ENCODE results near the gene CFAP77.
A peak's percentile ranks its signal among the peaks of the same experiment; 100 is the strongest.
"Not testable (repeated sequence)": the region's sequence is repeated elsewhere in the genome, so short reads cannot be mapped to it uniquely, and the experiment has no call there.

The CFAP77 gene

DNA sequence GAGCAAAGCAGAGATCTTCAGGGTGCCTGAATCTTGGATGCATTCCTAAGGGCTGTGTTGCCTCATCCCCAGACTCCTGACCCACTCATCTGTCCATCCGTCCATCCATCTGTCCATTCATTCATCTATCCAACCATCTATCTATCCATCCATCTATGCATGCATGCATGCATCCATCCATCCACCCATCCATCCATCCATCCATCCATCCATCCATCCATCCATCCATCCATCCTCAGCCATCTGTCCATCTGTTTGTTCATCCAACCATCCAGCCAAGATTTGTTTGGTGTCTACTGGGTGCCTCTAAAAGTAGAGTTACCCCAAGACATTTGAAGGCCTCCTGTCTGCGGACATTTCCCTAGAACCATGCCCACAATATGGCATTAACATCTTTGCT lies 144.7 kb downstream of the CFAP77 start:
- Histone ChIP-seq H3K9ac (ENCODE audit: low read length) (no peak overlapping the region), H3K27me3 (replicated peaks; ENCODE audit: control insufficient read depth, insufficient read depth, low read length) (peaks cover 65% of the 10 kb centered on the region)
- DNase-seq (ENCODE audit: low read depth): no peak

DNA sequence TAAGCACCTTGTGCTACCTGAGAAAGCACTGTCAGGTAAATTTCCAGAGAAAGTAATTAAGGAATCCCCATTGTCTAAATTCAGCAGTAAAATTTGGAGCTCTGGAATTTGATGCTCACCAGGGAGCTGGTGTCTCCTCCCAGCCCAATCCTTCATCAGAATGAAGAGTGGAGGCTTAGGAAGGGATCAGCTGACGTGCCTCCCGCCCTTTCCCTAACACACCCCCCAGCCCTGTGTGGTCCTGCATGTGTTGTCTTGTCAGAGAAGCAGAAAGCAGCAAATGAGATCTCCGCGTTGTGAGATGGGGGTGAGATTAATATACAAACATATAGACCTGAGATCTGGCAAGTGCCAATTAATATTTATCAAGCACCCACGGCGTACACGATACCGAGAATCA lies 145.5 kb downstream of the CFAP77 start:
- Histone ChIP-seq H3K9ac (ENCODE audit: low read length) (no peak overlapping the region), H3K4me1 (ENCODE audit: control insufficient read depth, insufficient read depth, low read length) (no peaks in the 10 kb centered on the region), H3K27me3 (replicated peaks; ENCODE audit: control insufficient read depth, insufficient read depth, low read length) (peaks cover 68% of the 10 kb centered on the region), H3K36me3 (ENCODE audit: control insufficient read depth, insufficient read depth, low read length, severe bottlenecking) (no peaks in the 10 kb centered on the region), H3K4me3 (ENCODE audit: low read length) (no peak overlapping the region), H3K9me3 (ENCODE audit: control insufficient read depth, low read length) (peaks cover 18% of the 10 kb centered on the region)
- no peak for DNase-seq (ENCODE audit: low read depth)

More for the DNA sequence above, 144.7 kb downstream of the CFAP77 start:
- peaks cover 14% of the 10 kb centered on the region for H3K9me3 ChIP-seq (ENCODE audit: control insufficient read depth, low read length)
- no peaks in the 10 kb centered on the region for H3K36me3 ChIP-seq (ENCODE audit: control insufficient read depth, insufficient read depth, low read length, severe bottlenecking)
- no peaks in the 10 kb centered on the region for H3K4me1 ChIP-seq (ENCODE audit: control insufficient read depth, insufficient read depth, low read length)
- no peak overlapping the region for H3K4me3 ChIP-seq (ENCODE audit: low read length)

DNA sequence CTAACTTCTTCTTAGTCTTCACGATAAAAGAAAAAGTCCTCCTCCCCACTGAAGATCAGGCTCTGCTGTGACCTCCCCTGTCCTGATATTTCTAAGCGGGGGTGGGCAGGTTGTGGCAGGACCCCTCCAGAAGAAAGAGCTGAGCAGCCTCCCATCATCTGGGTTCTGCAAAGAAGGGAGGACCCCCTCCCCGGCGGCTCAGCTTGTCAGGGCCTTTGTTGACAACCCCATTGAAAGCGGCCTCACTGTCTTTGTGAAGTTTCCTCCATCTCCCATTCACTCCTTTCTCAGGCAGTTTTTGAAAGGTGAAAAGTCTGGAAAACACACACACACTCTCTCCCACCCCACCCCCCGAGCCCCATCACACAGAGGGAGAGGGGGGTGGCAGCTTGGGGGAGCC lies 146.2 kb downstream of the CFAP77 start:
- Histone ChIP-seq H3K4me1 (ENCODE audit: control insufficient read depth, insufficient read depth, low read length) (no peaks in the 10 kb centered on the region), H3K36me3 (ENCODE audit: control insufficient read depth, insufficient read depth, low read length, severe bottlenecking) (no peaks in the 10 kb centered on the region), H3K4me3 (ENCODE audit: low read length) (no peak overlapping the region), H3K27me3 (replicated peaks; ENCODE audit: control insufficient read depth, insufficient read depth, low read length) (peaks cover 70% of the 10 kb centered on the region), H3K9me3 (ENCODE audit: control insufficient read depth, low read length) (peaks cover 18% of the 10 kb centered on the region), H3K9ac (ENCODE audit: low read length) (no peak overlapping the region)
- DNase-seq (ENCODE audit: low read depth): no peak

DNA sequence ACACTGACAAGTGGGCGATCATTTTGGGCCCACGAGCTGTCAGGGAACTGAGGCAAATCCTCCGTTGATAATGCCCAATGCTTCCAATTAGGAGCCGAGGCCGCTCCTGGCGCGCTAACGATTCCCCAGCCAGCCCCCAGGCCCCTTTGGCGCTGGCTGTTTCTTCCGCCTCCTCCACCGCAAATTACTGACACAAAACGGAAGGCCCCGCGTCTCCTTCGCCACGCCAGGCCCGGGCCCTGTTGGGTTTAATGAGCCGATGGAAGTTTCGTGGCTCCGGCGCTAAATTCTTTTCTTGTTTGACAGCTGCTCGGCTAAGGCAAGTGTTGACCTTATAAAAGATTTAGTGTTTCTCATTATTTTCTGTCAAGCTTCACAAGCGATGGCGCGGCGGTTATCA lies 146.7 kb downstream of the CFAP77 start:
- no peaks in the 10 kb centered on the region for H3K36me3 ChIP-seq (ENCODE audit: control insufficient read depth, insufficient read depth, low read length, severe bottlenecking)
- no peaks in the 10 kb centered on the region for H3K4me1 ChIP-seq (ENCODE audit: control insufficient read depth, insufficient read depth, low read length)
- no peak for DNase-seq (ENCODE audit: low read depth)
- peaks cover 72% of the 10 kb centered on the region for H3K27me3 ChIP-seq (replicated peaks; ENCODE audit: control insufficient read depth, insufficient read depth, low read length)
- no peak overlapping the region for H3K4me3 ChIP-seq (ENCODE audit: low read length)
- H3K9ac ChIP-seq (ENCODE audit: low read length): no peak overlapping the region
- peaks cover 18% of the 10 kb centered on the region for H3K9me3 ChIP-seq (ENCODE audit: control insufficient read depth, low read length)

DNA sequence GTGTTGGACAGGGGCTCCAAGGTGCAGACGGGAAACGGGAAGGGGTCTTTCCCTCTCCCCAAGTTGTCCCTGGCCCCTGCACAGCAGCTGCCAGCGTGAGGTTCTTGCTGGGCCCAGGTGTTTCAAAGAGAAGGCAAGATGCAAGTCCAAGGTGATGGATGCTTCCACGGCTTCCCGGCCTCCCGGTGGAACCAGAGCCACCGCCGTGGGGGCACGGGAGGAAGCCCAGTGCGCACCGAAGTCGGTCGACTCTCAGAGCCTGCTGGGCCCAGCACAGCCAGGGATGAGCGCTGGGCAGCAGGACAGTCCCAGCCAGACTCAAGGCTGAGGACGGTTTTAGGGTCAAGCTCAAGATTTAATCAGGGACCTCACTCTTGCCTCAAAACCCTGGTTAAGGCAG lies 147.1 kb downstream of the CFAP77 start:
- H3K9me3 ChIP-seq (ENCODE audit: control insufficient read depth, low read length): peaks cover 18% of the 10 kb centered on the region
- no peak overlapping the region for H3K9ac ChIP-seq (ENCODE audit: low read length)
- peaks cover 72% of the 10 kb centered on the region for H3K27me3 ChIP-seq (replicated peaks; ENCODE audit: control insufficient read depth, insufficient read depth, low read length)
- no peaks in the 10 kb centered on the region for H3K4me1 ChIP-seq (ENCODE audit: control insufficient read depth, insufficient read depth, low read length)
- no peaks in the 10 kb centered on the region for H3K36me3 ChIP-seq (ENCODE audit: control insufficient read depth, insufficient read depth, low read length, severe bottlenecking)
- DNase-seq (ENCODE audit: low read depth): no peak
- H3K4me3 ChIP-seq (ENCODE audit: low read length): no peak overlapping the region

DNA sequence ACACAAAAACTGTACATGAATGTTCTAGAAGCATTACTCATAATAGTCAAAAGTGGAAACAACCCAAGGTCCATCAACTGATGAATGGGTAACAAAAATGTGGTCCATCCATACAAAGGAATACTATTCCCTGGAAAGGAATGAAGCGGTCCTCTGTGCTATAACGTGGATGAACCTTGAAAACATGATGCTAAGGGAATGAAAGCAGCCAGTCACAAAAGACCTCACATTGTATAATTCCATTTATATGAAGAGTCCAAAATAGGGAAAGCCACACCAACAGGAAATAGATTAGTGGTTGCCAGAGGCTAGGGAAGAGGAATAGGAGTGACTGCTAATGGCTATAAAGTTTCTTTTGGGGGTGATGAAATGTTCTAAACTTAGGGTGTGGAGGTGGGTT lies 149.7 kb downstream of the CFAP77 start:
- H3K27me3 ChIP-seq (replicated peaks; ENCODE audit: control insufficient read depth, insufficient read depth, low read length): peaks cover 71% of the 10 kb centered on the region
- no peak for DNase-seq (ENCODE audit: low read depth)
- no peak overlapping the region for H3K4me3 ChIP-seq (ENCODE audit: low read length)
- peaks cover 10% of the 10 kb centered on the region for H3K9me3 ChIP-seq (ENCODE audit: control insufficient read depth, low read length)
- no peaks in the 10 kb centered on the region for H3K4me1 ChIP-seq (ENCODE audit: control insufficient read depth, insufficient read depth, low read length)
- no peaks in the 10 kb centered on the region for H3K36me3 ChIP-seq (ENCODE audit: control insufficient read depth, insufficient read depth, low read length, severe bottlenecking)
- no peak overlapping the region for H3K9ac ChIP-seq (ENCODE audit: low read length)

DNA sequence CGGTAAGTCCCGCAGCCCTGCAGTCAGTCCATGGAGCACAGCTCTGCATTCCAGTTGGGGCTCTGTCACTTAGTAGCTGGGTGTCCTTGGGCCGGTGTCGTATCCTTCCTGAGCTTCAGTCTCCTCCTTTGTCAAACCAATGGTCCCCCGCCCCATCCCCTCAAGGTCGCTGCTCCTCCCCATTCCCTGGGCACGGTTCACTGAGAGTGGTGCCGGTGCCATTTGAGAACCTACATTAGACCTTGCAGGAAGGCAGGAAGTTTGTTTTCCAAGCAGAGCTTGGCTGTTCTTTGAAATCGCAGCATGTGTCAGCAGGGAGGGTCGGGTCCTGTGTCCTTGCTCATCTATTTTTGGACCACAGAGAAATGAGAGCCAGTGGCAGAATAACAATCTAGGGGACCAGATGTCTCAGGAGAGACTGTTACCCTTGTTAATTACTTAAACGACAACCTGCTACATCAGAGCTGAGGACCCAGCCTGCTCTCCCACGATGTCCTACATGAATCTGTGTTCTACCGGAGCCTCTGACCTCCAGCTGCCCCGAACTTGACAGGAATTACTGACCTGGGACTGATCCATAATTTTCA lies 150.7 kb downstream of the CFAP77 start:
- Histone ChIP-seq H3K4me1 (ENCODE audit: control insufficient read depth, insufficient read depth, low read length) (no peaks in the 10 kb centered on the region), H3K4me3 (ENCODE audit: low read length) (no peak overlapping the region), H3K36me3 (ENCODE audit: control insufficient read depth, insufficient read depth, low read length, severe bottlenecking) (no peaks in the 10 kb centered on the region), H3K9me3 (ENCODE audit: control insufficient read depth, low read length) (peaks cover 10% of the 10 kb centered on the region), H3K27me3 (replicated peaks; ENCODE audit: control insufficient read depth, insufficient read depth, low read length) (peaks cover 68% of the 10 kb centered on the region), H3K9ac (ENCODE audit: low read length) (no peak overlapping the region)
- DNase-seq (ENCODE audit: low read depth): no peak

DNA sequence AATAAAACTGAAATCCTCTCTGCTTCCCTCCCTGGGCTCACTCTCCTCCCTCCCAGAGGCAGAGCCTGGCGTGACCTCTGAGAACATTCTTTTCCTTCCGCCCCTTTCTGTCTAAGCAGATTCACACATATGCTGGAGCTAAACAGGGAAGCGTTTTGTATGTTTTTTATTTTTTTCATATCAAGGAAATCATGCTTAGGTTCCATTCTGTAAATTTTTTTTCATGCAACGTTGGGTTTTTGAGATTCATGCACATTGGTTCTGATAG lies 152.2 kb downstream of the CFAP77 start:
- Histone ChIP-seq H3K4me1 (ENCODE audit: control insufficient read depth, insufficient read depth, low read length) (no peaks in the 10 kb centered on the region), H3K36me3 (ENCODE audit: control insufficient read depth, insufficient read depth, low read length, severe bottlenecking) (no peaks in the 10 kb centered on the region), H3K9me3 (ENCODE audit: control insufficient read depth, low read length) (peaks cover 10% of the 10 kb centered on the region), H3K4me3 (ENCODE audit: low read length) (no peak overlapping the region), H3K27me3 (replicated peaks; ENCODE audit: control insufficient read depth, insufficient read depth, low read length) (peaks cover 68% of the 10 kb centered on the region), H3K9ac (ENCODE audit: low read length) (no peak overlapping the region)
- no peak for DNase-seq (ENCODE audit: low read depth)

DNA sequence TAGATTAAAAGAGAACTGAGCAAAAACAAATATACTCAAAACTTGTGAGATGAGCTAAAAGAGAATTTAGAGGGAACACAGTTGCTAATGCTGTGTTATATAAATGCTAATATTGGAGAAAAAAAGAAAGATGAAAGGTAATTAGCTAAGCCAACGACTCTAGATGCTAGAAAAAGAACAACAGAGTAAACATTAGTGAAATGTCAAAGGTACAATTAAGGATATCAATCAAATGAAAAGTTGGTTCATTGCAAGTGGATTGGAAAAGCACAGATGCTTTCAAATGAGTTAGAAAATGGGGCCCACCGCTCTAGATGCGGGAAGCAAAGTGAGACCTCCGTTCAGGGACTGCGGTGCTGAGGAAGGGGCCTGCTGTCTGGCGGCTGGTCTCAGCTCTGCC lies 154.5 kb downstream of the CFAP77 start:
- H3K9ac ChIP-seq (ENCODE audit: low read length): no peak overlapping the region
- H3K4me1 ChIP-seq (ENCODE audit: control insufficient read depth, insufficient read depth, low read length): no peaks in the 10 kb centered on the region
- H3K36me3 ChIP-seq (ENCODE audit: control insufficient read depth, insufficient read depth, low read length, severe bottlenecking): no peaks in the 10 kb centered on the region
- peaks cover 11% of the 10 kb centered on the region for H3K9me3 ChIP-seq (ENCODE audit: control insufficient read depth, low read length)
- no peak for DNase-seq (ENCODE audit: low read depth)
- H3K27me3 ChIP-seq (replicated peaks; ENCODE audit: control insufficient read depth, insufficient read depth, low read length): peaks cover 66% of the 10 kb centered on the region
- no peak overlapping the region for H3K4me3 ChIP-seq (ENCODE audit: low read length)

DNA sequence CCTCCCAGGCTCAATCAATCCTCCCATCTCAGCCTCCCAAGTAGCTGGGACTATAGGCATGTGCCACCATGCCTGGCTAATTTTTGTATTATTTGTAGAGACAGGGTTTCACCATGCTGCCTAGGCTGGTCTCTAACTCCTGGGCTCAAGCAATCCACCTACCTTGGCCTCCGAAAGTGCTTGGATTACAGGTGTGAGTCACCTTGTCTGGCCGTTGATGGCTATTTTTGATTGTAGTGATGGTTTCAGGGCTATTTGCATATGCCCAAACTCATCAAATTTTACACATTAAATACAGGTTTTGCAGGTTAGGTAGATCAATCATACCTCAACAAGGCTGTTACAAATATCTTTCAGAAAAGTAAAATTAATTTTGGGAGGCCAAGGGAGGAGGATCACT lies 158.8 kb downstream of the CFAP77 start:
- not testable (repeated sequence) for H3K9ac ChIP-seq (ENCODE audit: low read length); H3K36me3 ChIP-seq (ENCODE audit: control insufficient read depth, insufficient read depth, low read length, severe bottlenecking); H3K4me1 ChIP-seq (ENCODE audit: control insufficient read depth, insufficient read depth, low read length); H3K4me3 ChIP-seq (ENCODE audit: low read length); H3K9me3 ChIP-seq (ENCODE audit: control insufficient read depth, low read length); DNase-seq (ENCODE audit: low read depth)
- peaks cover 53% of the 10 kb centered on the region for H3K27me3 ChIP-seq (replicated peaks; ENCODE audit: control insufficient read depth, insufficient read depth, low read length)

DNA sequence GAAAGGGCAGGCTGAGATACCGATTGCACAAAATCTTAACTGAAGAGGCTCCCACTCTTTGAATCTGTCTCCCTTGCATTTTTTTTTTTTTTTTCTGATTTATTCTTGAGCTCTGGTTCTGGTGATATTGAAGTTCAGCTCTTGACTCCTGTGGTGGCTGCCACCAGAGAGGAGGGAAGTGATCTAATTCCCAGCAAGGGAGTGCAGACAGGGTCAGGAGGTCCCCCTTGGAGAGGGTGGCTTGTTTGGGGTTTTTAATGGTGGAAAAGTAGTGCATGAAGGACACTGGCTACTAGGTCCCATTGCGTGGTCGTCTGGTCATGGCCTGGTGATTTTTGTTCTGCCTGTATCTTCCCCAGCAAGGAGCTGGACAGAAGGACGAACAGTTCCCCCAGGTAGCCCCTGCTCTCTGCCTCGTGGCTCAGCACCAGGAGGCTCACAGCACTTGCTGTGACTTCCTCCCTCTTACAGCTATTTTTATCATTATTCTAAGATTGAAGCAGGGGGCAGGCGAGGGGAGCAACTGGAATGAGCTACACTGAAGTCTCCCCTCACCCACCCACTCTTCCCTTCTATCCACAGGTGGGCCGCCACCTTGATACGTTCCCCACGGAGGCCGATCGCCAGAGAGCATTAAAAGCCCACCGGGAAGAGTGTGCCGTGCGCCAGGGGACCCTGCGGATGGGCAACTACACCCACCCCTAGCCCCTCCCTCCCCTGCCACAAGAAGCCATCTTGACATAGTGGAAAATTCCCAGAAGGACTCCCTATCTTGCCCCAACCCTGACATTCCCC lies 162.0 kb downstream of the CFAP77 start:
- no peak for DNase-seq (ENCODE audit: low read depth)
- Histone ChIP-seq H3K27me3 (replicated peaks; ENCODE audit: control insufficient read depth, insufficient read depth, low read length) (peaks cover 47% of the 10 kb centered on the region), H3K9me3 (ENCODE audit: control insufficient read depth, low read length) (peaks cover 4% of the 10 kb centered on the region), H3K9ac (ENCODE audit: low read length) (no peak overlapping the region), H3K4me3 (ENCODE audit: low read length) (no peak overlapping the region), H3K4me1 (ENCODE audit: control insufficient read depth, insufficient read depth, low read length) (no peaks in the 10 kb centered on the region), H3K36me3 (ENCODE audit: control insufficient read depth, insufficient read depth, low read length, severe bottlenecking) (no peaks in the 10 kb centered on the region)

DNA sequence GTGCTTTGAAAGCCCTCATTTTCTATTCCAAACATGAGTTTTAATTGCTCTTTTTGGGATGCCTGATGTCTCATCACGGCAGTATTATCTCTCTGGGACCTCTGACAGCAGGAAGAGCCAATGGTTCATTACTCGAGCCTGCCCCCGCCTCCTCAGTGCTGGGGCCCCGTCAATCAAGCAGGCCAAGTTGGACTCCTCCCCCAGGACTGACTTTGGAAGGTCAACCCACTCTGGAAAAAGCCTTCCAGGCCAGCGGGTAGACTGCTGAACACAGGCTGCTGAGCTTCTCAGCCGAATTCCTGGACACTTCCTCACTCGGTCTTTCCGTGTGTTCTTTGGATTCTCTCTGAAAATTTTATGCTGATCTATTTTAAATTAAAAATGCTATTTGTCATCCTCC lies 162.9 kb downstream of the CFAP77 start:
- Histone ChIP-seq H3K4me3 (ENCODE audit: low read length) (no peak overlapping the region), H3K9ac (ENCODE audit: low read length) (no peak overlapping the region), H3K4me1 (ENCODE audit: control insufficient read depth, insufficient read depth, low read length) (no peaks in the 10 kb centered on the region), H3K36me3 (ENCODE audit: control insufficient read depth, insufficient read depth, low read length, severe bottlenecking) (no peaks in the 10 kb centered on the region), H3K27me3 (replicated peaks; ENCODE audit: control insufficient read depth, insufficient read depth, low read length) (peaks cover 49% of the 10 kb centered on the region), H3K9me3 (ENCODE audit: control insufficient read depth, low read length) (no peaks in the 10 kb centered on the region)
- peak; percentile 20 for DNase-seq (ENCODE audit: low read depth)

Measured in adipocyte (in vitro differentiated cells).